SK-N-SH (cell line): Measurements from ENCODE around the gene MYO1E.

Experiments used
- EP300 ChIP-seq, 2 experiments: IDR thresholded peaks; 2 replicates each; pipeline versions ENCODE4 v1.4.0 to v1.6.1; 2012; ENCODE audit warnings: borderline replicate concordance in 1 of 2, low read depth in 1 of 2, low read length in 1 of 2
- EZH2phosphoT487 ChIP-seq: fragments of 200-600 bp; sonication (generic); IDR thresholded peaks from 2 replicates; pipeline ENCODE4 v1.6.1; 2017; ENCODE audit warnings: low read depth, mixed run types, mild to moderate bottlenecking, antibody characterized with exemption, moderate library complexity, borderline replicate concordance
- FOXJ3 ChIP-seq: sonication (generic); formaldehyde crosslinking; IDR thresholded peaks from 2 replicates; pipeline ENCODE4 v1.5.1; 2020; ENCODE audit warnings: mild to moderate bottlenecking, missing genetic modification reagents
- GABPA ChIP-seq: IDR thresholded peaks from 2 replicates; pipeline ENCODE4 v1.4.0; 2012; ENCODE audit warnings: low read depth, mild to moderate bottlenecking
- JUND ChIP-seq: IDR thresholded peaks from 2 replicates; pipeline ENCODE4 v1.4.0; 2012
- MAX ChIP-seq: IDR thresholded peaks from 2 replicates; pipeline ENCODE4 v1.4.0; 2012; ENCODE audit warnings: low read depth
- MXI1 ChIP-seq: IDR thresholded peaks from 2 replicates; pipeline ENCODE4 v1.6.1; 2012; ENCODE audit warnings: mild to moderate bottlenecking, low read depth, low read length, improper control_type of control experiment
- POLR2AphosphoS5 ChIP-seq: IDR thresholded peaks from 2 replicates; pipeline ENCODE4 v1.6.1; 2012; ENCODE audit warnings: low read depth, low read length
- RAD21 ChIP-seq: IDR thresholded peaks from 2 replicates; pipeline ENCODE4 v1.6.1; 2012; ENCODE audit warnings: mild to moderate bottlenecking, low read length
- REST ChIP-seq: IDR thresholded peaks from 2 replicates; pipeline ENCODE4 v1.6.1; 2012; ENCODE audit warnings: mild to moderate bottlenecking, low read depth, low read length, moderate library complexity
- TAF1 ChIP-seq: IDR thresholded peaks from 2 replicates; pipeline ENCODE4 v1.6.1; 2012; ENCODE audit warnings: low read depth, mild to moderate bottlenecking, low read length, moderate library complexity, borderline replicate concordance
- TF ChIP-seq, protein P1 (sequence below): fragments of 200-600 bp; sonication (generic); IDR thresholded peaks from 2 replicates; pipeline ENCODE4 v1.6.1; 2017; ENCODE audit warnings: antibody characterized with exemption, mild to moderate bottlenecking, moderate library complexity

DNA sequence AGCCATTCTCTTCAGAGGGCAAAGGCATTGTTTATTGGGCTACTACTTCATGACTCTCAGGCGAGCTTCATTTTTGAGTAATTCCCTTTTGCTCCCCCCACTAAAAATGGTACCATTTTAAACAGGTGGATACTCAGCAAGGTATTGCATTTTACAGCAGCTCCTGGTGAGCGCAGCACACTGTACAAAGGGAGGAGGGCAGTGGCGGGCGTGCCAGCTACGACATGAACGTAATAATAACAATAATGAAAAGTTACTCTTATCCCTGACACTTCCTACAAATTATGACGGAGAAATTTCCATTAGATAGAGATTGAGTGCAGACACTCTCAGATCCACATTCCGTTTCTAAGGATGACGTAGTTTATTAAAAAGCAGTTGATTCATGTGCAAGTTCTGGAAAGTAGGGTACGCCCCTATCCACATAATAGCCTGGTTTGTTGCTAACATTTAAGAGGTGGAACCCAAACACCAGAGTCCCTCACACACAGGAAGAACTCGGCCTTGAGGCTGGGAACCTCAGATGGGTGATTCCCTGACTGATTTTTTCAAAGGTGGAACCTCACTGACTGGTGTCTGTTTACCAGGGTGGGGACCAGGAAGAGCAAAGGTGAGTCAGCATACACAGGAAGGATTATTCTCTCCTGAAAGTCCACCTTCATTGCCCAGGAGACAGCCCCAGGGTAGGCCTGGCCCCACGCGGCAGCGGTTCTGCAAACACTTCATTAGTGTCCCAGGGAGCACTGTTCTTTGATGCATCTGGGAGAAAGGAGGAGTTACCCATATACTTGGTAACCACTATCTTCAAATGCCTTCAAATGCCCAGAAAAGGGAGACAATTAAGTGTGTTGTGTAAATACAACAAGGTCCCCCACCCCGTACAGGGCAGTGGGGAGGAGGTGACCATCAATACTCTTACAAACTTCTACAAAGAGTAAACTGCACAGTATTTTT is 96.2 kb downstream of the MYO1E start:
- TF ChIP-seq EP300 (IDR thresholded peaks at IDR 0.05; ENCODE audit: borderline replicate concordance in 1 of 2, low read depth in 1 of 2, low read length in 1 of 2) (no peak), POLR2AphosphoS5 (no peak), REST (no peak), MXI1 (no peak), TAF1 (no peak), EZH2phosphoT487 (no peak), JUND (no peak), GABPA (no peak), RAD21 (no peak), MAX (no peak), FOXJ3 (no peak)
- TF ChIP-seq, protein P1, sequence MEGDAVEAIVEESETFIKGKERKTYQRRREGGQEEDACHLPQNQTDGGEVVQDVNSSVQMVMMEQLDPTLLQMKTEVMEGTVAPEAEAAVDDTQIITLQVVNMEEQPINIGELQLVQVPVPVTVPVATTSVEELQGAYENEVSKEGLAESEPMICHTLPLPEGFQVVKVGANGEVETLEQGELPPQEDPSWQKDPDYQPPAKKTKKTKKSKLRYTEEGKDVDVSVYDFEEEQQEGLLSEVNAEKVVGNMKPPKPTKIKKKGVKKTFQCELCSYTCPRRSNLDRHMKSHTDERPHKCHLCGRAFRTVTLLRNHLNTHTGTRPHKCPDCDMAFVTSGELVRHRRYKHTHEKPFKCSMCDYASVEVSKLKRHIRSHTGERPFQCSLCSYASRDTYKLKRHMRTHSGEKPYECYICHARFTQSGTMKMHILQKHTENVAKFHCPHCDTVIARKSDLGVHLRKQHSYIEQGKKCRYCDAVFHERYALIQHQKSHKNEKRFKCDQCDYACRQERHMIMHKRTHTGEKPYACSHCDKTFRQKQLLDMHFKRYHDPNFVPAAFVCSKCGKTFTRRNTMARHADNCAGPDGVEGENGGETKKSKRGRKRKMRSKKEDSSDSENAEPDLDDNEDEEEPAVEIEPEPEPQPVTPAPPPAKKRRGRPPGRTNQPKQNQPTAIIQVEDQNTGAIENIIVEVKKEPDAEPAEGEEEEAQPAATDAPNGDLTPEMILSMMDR: no peak
